ENCODE measurements around the gene RUFY4.

Gene RUFY4

GRCh38 chr2:218068721-218069334 is at the start of gene RUFY4:
RUFY4 (plus strand) TSS chr2:218069253; CDS start chr2:218070606, 1,353 bp downstream.
- peak; percentile 54 for DNase-seq (ENCODE audit: low read depth)

- no peak for DNase-seq (ENCODE audit: low read depth)
These were observed 49.5 kb upstream of the RUFY4 start for GRCh38 chr2:218019411-218020060.

- DNase-seq (ENCODE audit: low read depth): no peak
These were observed 48.8 kb upstream of the RUFY4 start for GRCh38 chr2:218020281-218020680.

GRCh38 chr2:218020966-218021535 is 48.0 kb upstream of the RUFY4 start:
- DNase-seq (ENCODE audit: low read depth): no peak

- no peak for DNase-seq (ENCODE audit: low read depth)
These were observed 47.4 kb upstream of the RUFY4 start for GRCh38 chr2:218021536-218022071.

GRCh38 chr2:218022131-218022850 is 46.8 kb upstream of the RUFY4 start:
- no peak for DNase-seq (ENCODE audit: low read depth)

GRCh38 chr2:218022851-218023530 is 46.1 kb upstream of the RUFY4 start:
- DNase-seq (ENCODE audit: low read depth): no peak

GRCh38 chr2:218023636-218024035 is 45.4 kb upstream of the RUFY4 start:
- DNase-seq (ENCODE audit: low read depth): no peak

GRCh38 chr2:218024336-218024735 is 44.7 kb upstream of the RUFY4 start:
- DNase-seq (ENCODE audit: low read depth): no peak

GRCh38 chr2:218024871-218025270 is 44.2 kb upstream of the RUFY4 start:
- DNase-seq (ENCODE audit: low read depth): no peak

- no peak for DNase-seq (ENCODE audit: low read depth)
These were observed 42.8 kb upstream of the RUFY4 start for GRCh38 chr2:218026244-218026643.

GRCh38 chr2:218026676-218027425 is 42.2 kb upstream of the RUFY4 start:
- DNase-seq (ENCODE audit: low read depth): no peak

- DNase-seq (ENCODE audit: low read depth): no peak
These were observed 41.4 kb upstream of the RUFY4 start for GRCh38 chr2:218027426-218028188.

GRCh38 chr2:218028189-218028495 is 40.9 kb upstream of the RUFY4 start:
- no peak for DNase-seq (ENCODE audit: low read depth)

GRCh38 chr2:218028562-218029348 is 40.3 kb upstream of the RUFY4 start:
- no peak for DNase-seq (ENCODE audit: low read depth)

GRCh38 chr2:218029366-218030360 is 39.4 kb upstream of the RUFY4 start:
- no peak for DNase-seq (ENCODE audit: low read depth)

- DNase-seq (ENCODE audit: low read depth): no peak
These were observed 38.5 kb upstream of the RUFY4 start for GRCh38 chr2:218030409-218031195.

GRCh38 chr2:218031261-218031660 is 37.8 kb upstream of the RUFY4 start:
- no peak for DNase-seq (ENCODE audit: low read depth)
